GM23338 (cell line): ENCODE results near the gene STXBP5L. TPM values are rescaled to one million over a fixed set of nuclear protein-coding genes. Genes with fewer than 3 reads are reported as not detected.

Experiments used
- ATAC-seq: fragments of 200-7000 bp; cut with Tn5 transposase; 3 replicates; pipeline ENCODE4 v1.9.1; 2020
- DNase-seq: peaks from one replicate; pipeline ENCODE4 v3.0.0-alpha.2; 2015; ENCODE audit warnings: low spot score
- H2AFZ ChIP-seq: fragments of 200-600 bp; sonication (generic); 2 replicates; pipeline ENCODE4 v1.8.0; 2016; ENCODE audit warnings: antibody characterized with exemption, mild to moderate bottlenecking, moderate library complexity
- H3F3A ChIP-seq: fragments of 200-600 bp; sonication (generic); replicated peaks from 2 replicates; pipeline ENCODE4 v1.8.0; 2017; ENCODE audit warnings: antibody characterized with exemption, mixed run types, low read depth
- H3K27ac ChIP-seq: fragments of 200-600 bp; sonication (generic); 2 replicates; pipeline ENCODE4 v1.6.1; 2016; ENCODE audit warnings: low read depth
- H3K27me3 ChIP-seq: fragments of 200-600 bp; sonication (generic); 2 replicates; pipeline ENCODE4 v1.8.0; 2016; ENCODE audit warnings: mild to moderate bottlenecking, mixed run types, moderate library complexity; ENCODE audit not compliant: insufficient read depth
- H3K36me3 ChIP-seq: fragments of 200-600 bp; sonication (generic); 2 replicates; pipeline ENCODE4 v1.8.0; 2016; ENCODE audit warnings: mild to moderate bottlenecking; ENCODE audit not compliant: insufficient read depth
- H3K4me1 ChIP-seq: fragments of 200-600 bp; sonication (generic); 2 replicates; pipeline ENCODE4 v1.8.0; 2016; ENCODE audit warnings: mild to moderate bottlenecking, moderate library complexity; ENCODE audit not compliant: insufficient read depth
- H3K4me2 ChIP-seq: fragments of 200-600 bp; sonication (generic); 2 replicates; pipeline ENCODE4 v1.7.1; 2017; ENCODE audit warnings: mixed run types
- H3K4me3 ChIP-seq: fragments of 200-600 bp; sonication (generic); 2 replicates; pipeline ENCODE4 v1.6.1; 2016; ENCODE audit warnings: mixed run types
- H3K79me2 ChIP-seq: fragments of 200-600 bp; sonication (generic); replicated peaks from 2 replicates; pipeline ENCODE4 v1.8.0; 2017; ENCODE audit warnings: mild to moderate bottlenecking; ENCODE audit not compliant: insufficient read depth
- H3K9me2 ChIP-seq: fragments of 200-600 bp; sonication (generic); 2 replicates; pipeline ENCODE4 v1.8.0; 2017; ENCODE audit not compliant: insufficient read depth
- H4K20me1 ChIP-seq: fragments of 200-600 bp; sonication (generic); replicated peaks from 2 replicates; pipeline ENCODE4 v1.8.0; 2017; ENCODE audit warnings: mild to moderate bottlenecking; ENCODE audit not compliant: insufficient read depth
- H3K27ac Mint-ChIP-seq: 2 replicates; pipeline ENCODE4 v1.8.0; 2020; ENCODE audit warnings: inconsistent platforms, mild to moderate bottlenecking, moderate library complexity, mixed read lengths
- H3K27me3 Mint-ChIP-seq: 3 replicates; pipeline ENCODE4 v1.8.0; 2022; ENCODE audit warnings: low read depth, mild to moderate bottlenecking, moderate library complexity, mixed read lengths, inconsistent platforms; ENCODE audit not compliant: insufficient read depth, poor library complexity
- H3K36me3 Mint-ChIP-seq: 3 replicates; pipeline ENCODE4 v1.8.0; 2021; ENCODE audit warnings: low read depth, mild to moderate bottlenecking, inconsistent platforms, moderate library complexity, mixed read lengths
- H3K4me1 Mint-ChIP-seq: 3 replicates; pipeline ENCODE4 v1.8.0; 2020; ENCODE audit warnings: mild to moderate bottlenecking, inconsistent platforms, mixed read lengths
- H3K4me3 Mint-ChIP-seq: 3 replicates; pipeline ENCODE4 v1.8.0; 2021; ENCODE audit warnings: moderate library complexity, mild to moderate bottlenecking, inconsistent platforms, mixed read lengths
- H3K9me3 Mint-ChIP-seq: 3 replicates; pipeline ENCODE4 v1.8.0; 2020; ENCODE audit warnings: moderate library complexity, mild to moderate bottlenecking, inconsistent platforms, mixed read lengths
- ZNF331 ChIP-seq: fragments of 250-450 bp; sonication (Bioruptor Pico); IDR thresholded peaks from 2 replicates; pipeline ENCODE4 v1.5.0; 2020; ENCODE audit warnings: low read depth, mild to moderate bottlenecking, moderate library complexity
- polyA plus RNA-seq: library from polyadenylated mRNA; unstranded; fragments of >200 nt; fragmentation: Nextera tagmentation; extraction: Ambion mirVana; gene quantifications from 2 replicates; pipeline ENCODE4 v1.2.1, GENCODE V29; 2016
- total RNA-seq: library from RNA; depleted of rRNA; stranded (reverse); fragments of >200 nt; shearing (Covaris generic); gene quantifications from 2 replicates; pipeline ENCODE4 v1.2.3, GENCODE V29; 2014
- TF ChIP-seq, protein P1 (sequence below): fragments of 250-450 bp; sonication (Bioruptor Pico); IDR thresholded peaks from 2 replicates; pipeline ENCODE4 v1.5.0; 2020; ENCODE audit warnings: mild to moderate bottlenecking, moderate library complexity

The STXBP5L gene
- total and polyA plus RNA-seq, 2 experiments from 2014 or later = 4.2 to 6.0 TPM

DNA sequence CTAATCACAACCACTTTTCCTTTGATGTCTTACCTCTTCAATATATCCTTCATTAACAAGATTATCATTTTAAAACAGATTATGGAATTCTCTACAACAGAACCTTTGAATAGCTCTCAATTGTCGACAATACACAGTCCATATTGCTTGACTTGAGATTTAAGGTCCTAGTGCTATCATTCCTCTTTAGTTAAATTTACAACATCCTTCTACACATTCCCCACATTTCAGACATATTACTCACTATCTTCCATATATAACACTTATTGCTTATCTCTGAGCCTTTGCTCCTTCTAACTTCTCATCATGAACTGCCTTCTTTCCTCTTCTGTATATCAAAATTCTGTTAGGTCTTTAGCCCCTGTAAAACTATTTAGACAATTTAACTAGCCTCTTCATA is 247.0 kb downstream of the STXBP5L start (continued):
- TF ChIP-seq, protein P1, sequence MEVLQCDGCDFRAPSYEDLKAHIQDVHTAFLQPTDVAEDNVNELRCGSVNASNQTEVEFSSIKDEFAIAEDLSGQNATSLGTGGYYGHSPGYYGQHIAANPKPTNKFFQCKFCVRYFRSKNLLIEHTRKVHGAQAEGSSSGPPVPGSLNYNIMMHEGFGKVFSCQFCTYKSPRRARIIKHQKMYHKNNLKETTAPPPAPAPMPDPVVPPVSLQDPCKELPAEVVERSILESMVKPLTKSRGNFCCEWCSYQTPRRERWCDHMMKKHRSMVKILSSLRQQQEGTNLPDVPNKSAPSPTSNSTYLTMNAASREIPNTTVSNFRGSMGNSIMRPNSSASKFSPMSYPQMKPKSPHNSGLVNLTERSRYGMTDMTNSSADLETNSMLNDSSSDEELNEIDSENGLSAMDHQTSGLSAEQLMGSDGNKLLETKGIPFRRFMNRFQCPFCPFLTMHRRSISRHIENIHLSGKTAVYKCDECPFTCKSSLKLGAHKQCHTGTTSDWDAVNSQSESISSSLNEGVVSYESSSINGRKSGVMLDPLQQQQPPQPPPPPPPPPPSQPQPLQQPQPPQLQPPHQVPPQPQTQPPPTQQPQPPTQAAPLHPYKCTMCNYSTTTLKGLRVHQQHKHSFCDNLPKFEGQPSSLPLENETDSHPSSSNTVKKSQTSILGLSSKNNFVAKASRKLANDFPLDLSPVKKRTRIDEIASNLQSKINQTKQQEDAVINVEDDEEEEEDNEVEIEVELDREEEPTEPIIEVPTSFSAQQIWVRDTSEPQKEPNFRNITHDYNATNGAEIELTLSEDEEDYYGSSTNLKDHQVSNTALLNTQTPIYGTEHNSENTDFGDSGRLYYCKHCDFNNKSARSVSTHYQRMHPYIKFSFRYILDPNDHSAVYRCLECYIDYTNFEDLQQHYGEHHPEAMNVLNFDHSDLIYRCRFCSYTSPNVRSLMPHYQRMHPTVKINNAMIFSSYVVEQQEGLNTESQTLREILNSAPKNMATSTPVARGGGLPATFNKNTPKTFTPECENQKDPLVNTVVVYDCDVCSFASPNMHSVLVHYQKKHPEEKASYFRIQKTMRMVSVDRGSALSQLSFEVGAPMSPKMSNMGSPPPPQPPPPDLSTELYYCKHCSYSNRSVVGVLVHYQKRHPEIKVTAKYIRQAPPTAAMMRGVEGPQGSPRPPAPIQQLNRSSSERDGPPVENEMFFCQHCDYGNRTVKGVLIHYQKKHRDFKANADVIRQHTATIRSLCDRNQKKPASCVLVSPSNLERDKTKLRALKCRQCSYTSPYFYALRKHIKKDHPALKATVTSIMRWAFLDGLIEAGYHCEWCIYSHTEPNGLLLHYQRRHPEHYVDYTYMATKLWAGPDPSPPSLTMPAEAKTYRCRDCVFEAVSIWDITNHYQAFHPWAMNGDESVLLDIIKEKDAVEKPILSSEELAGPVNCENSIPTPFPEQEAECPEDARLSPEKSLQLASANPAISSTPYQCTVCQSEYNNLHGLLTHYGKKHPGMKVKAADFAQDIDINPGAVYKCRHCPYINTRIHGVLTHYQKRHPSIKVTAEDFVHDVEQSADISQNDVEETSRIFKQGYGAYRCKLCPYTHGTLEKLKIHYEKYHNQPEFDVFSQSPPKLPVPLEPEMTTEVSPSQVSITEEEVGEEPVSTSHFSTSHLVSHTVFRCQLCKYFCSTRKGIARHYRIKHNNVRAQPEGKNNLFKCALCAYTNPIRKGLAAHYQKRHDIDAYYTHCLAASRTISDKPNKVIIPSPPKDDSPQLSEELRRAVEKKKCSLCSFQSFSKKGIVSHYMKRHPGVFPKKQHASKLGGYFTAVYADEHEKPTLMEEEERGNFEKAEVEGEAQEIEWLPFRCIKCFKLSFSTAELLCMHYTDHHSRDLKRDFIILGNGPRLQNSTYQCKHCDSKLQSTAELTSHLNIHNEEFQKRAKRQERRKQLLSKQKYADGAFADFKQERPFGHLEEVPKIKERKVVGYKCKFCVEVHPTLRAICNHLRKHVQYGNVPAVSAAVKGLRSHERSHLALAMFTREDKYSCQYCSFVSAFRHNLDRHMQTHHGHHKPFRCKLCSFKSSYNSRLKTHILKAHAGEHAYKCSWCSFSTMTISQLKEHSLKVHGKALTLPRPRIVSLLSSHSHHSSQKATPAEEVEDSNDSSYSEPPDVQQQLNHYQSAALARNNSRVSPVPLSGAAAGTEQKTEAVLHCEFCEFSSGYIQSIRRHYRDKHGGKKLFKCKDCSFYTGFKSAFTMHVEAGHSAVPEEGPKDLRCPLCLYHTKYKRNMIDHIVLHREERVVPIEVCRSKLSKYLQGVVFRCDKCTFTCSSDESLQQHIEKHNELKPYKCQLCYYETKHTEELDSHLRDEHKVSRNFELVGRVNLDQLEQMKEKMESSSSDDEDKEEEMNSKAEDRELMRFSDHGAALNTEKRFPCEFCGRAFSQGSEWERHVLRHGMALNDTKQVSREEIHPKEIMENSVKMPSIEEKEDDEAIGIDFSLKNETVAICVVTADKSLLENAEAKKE (CRISPR knock-in tag) = no peak

DNA sequence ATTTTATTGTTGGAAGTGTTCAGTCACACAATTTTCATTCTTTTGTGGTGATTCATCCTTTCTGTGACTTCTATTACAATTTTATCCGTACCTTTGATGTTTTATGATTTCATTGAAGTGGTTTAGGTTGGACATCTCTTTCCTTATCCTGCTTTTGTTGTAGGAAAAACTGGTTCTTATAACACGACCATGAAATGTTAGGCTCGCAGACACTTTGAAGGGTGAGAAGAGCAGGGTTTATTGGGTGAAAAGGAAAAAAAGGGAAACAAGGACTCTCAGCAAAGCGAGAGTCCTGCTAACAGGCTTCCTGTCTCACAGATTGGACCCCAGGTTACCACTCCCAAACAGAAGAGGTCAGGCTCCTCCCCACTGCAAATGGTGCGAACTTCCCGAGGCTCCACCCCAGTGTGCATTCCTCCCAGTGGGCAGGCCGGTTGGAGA is 257.4 kb downstream of the STXBP5L start:
- DNase-seq = peak; percentile 46
- Mint-ChIP-seq H3K27me3 (peaks cover 4% of the 10 kb centered on the region), H3K4me3 (no peak overlapping the region), H3K36me3 (peaks cover 67% of the 10 kb centered on the region), H3K27ac (peak overlapping the region; percentile 60; the same call in 1 of the 2 replicates), H3K4me1 (no peaks in the 10 kb centered on the region), H3K9me3 (peaks cover 45% of the 10 kb centered on the region)
- Histone ChIP-seq H3K4me1 (no peaks in the 10 kb centered on the region), H3K4me2 (no peak overlapping the region), H3K27ac (no peak overlapping the region), H3K79me2 (no peaks in the 10 kb centered on the region), H4K20me1 (no peaks in the 10 kb centered on the region), H3K9me2 (0 out of 2 replicates have a peak, but pooled peaks cover 4% of the 10 kb centered on the region), H3K27me3 (no peaks in the 10 kb centered on the region), H3F3A (no peaks in the 10 kb centered on the region), H2AFZ (no peak overlapping the region), H3K36me3 (no peaks in the 10 kb centered on the region; the same call in 1 of the 2 replicates), H3K4me3 (no peak overlapping the region)
- peak; percentile 44; the same call in 1 of the 3 replicates for ATAC-seq
- TF ChIP-seq ZNF331 (CRISPR knock-in tag) = no peak

DNA sequence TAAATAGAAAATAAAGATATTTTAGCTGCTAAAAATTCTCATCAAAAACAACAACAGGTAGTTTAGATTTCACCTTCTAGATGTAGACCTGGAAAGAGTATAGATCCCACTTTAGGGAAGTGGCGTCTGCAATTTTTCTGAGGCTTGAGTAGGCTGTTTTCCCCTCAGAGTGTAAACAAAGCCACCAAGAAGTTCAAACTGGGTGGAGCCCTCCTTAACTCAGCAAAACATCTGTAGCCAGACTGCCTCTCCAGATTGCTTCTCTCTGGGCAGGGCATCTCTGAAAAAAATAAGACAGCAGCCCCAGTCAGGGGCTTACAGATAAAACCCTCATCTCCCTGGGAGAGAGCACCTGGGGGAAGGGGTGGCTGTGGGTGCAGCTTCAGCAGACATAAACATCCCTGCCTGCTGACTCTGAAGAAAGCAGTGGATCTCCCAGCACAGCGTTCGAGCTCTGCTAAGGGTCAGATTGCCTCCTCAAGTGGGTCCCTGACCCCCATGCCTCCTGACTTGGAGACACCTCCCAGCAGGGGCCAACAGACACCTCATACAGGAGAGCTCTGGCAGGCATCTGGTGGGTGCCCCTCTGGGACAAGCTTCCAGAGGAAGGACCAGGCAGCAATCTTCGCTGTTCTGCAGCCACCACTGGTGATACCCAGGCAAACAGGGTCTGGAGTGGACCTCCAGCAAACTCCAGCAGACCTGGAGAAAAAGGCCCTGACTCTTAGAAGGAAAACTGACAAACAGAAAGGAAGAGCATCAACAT is 259.6 kb downstream of the STXBP5L start:
- H3K4me3 ChIP-seq = no peak overlapping the region
- no peak overlapping the region for H3K27ac ChIP-seq
- Mint-ChIP-seq H3K27ac (no peak overlapping the region), H3K27me3 (peaks cover 2% of the 10 kb centered on the region), H3K36me3 (peaks cover 79% of the 10 kb centered on the region), H3K4me1 (no peaks in the 10 kb centered on the region), H3K9me3 (peaks cover 63% of the 10 kb centered on the region), H3K4me3 (no peak overlapping the region)
- H4K20me1 ChIP-seq = no peaks in the 10 kb centered on the region
- no peak overlapping the region for H2AFZ ChIP-seq
- H3K4me1 ChIP-seq = no peaks in the 10 kb centered on the region
- H3K27me3 ChIP-seq = no peaks in the 10 kb centered on the region
- H3K4me2 ChIP-seq = no peak overlapping the region
- ATAC-seq = no peak
- no peak for DNase-seq
- no peaks in the 10 kb centered on the region for H3K79me2 ChIP-seq
- no peaks in the 10 kb centered on the region; the same call in 1 of the 2 replicates for H3K36me3 ChIP-seq
- H3F3A ChIP-seq = no peaks in the 10 kb centered on the region
- 0 out of 2 replicates have a peak, but pooled peaks cover 4% of the 10 kb centered on the region for H3K9me2 ChIP-seq
- TF ChIP-seq, protein P1 (CRISPR knock-in tag) = no peak
